ENCODE data around the gene RND3.

The RND3 gene

GRCh38 chr2:150432312-150432625, 55.2 kb downstream of the RND3 start:
- DNase-seq, result no peak

- no peak for DNase-seq
Observed at GRCh38 chr2:150431561-150432311, 55.7 kb downstream of the RND3 start.

- no peak for DNase-seq
Observed at GRCh38 chr2:150429384-150429961, 58.0 kb downstream of the RND3 start.

GRCh38 chr2:150428641-150429040, 58.8 kb downstream of the RND3 start:
- no peak for DNase-seq

GRCh38 chr2:150427298-150427697, 60.2 kb downstream of the RND3 start:
- no peak for DNase-seq

- DNase-seq, result no peak
Observed at GRCh38 chr2:150426724-150427123, 60.7 kb downstream of the RND3 start.

GRCh38 chr2:150426315-150426714, 61.2 kb downstream of the RND3 start:
- no peak for DNase-seq

GRCh38 chr2:150425121-150425955, 62.1 kb downstream of the RND3 start:
- DNase-seq, result no peak

GRCh38 chr2:150424406-150424805, 63.1 kb downstream of the RND3 start:
- no peak for DNase-seq

- DNase-seq, result no peak
Observed at GRCh38 chr2:150421126-150421651, 66.3 kb downstream of the RND3 start.

GRCh38 chr2:150418916-150419315, 68.6 kb downstream of the RND3 start:
- DNase-seq, result no peak
